Adipocyte (in vitro differentiated cells): ENCODE measurements around the gene EEF1AKMT3.
A peak's percentile ranks its signal among the peaks of the same experiment; 100 is the strongest.

Experiments
- DNase-seq: peaks from one replicate; pipeline ENCODE4 v3.0.0-alpha.2; 2015; ENCODE audit warnings: low read depth
- H3K27me3 ChIP-seq: replicated peaks from 2 replicates; pipeline ENCODE4 v1.7.0; 2013; ENCODE audit warnings: mild to moderate bottlenecking, low read length, moderate library complexity; ENCODE audit not compliant: control insufficient read depth, insufficient read depth
- H3K36me3 ChIP-seq: 2 replicates; pipeline ENCODE4 v1.7.0; 2013; ENCODE audit warnings: low read length, mild to moderate bottlenecking, moderate library complexity; ENCODE audit not compliant: control insufficient read depth, insufficient read depth, severe bottlenecking
- H3K4me1 ChIP-seq: 2 replicates; pipeline ENCODE4 v1.7.0; 2013; ENCODE audit warnings: mild to moderate bottlenecking, low read length, moderate library complexity; ENCODE audit not compliant: control insufficient read depth, insufficient read depth
- H3K4me3 ChIP-seq: 2 replicates; pipeline ENCODE4 v1.7.0; 2013; ENCODE audit warnings: mild to moderate bottlenecking, low read length, moderate library complexity
- H3K9ac ChIP-seq: 2 replicates; pipeline ENCODE4 v1.7.0; 2013; ENCODE audit warnings: mild to moderate bottlenecking, low read length, moderate library complexity
- H3K9me3 ChIP-seq: 2 replicates; pipeline ENCODE4 v1.7.0; 2013; ENCODE audit warnings: mild to moderate bottlenecking, low read length, moderate library complexity; ENCODE audit not compliant: control insufficient read depth

The EEF1AKMT3 gene

GRCh38 chr12:57772429-57773322 is at the start of gene EEF1AKMT3:
Gene EEF1AKMT3 (plus strand): TSS chr12:57772614. CDS start chr12:57772725, 111 bp downstream.
- H3K27me3 ChIP-seq: no peaks in the 10 kb centered on the region
- H3K9me3 ChIP-seq: no peaks in the 10 kb centered on the region
- H3K4me1 ChIP-seq: peaks cover 16% of the 10 kb centered on the region
- peaks cover 35% of the 10 kb centered on the region for H3K36me3 ChIP-seq
- peak; percentile 75 for DNase-seq
- peak within 1 kb of the TSS; percentile 94 for H3K9ac ChIP-seq
- peak within 1 kb of the TSS; percentile 95 for H3K4me3 ChIP-seq

- no peak for DNase-seq
- Histone ChIP-seq H3K9me3 (no peaks in the 10 kb centered on the region), H3K4me3 (no peak overlapping the region), H3K36me3 (peaks cover 38% of the 10 kb centered on the region), H3K4me1 (peaks cover 6% of the 10 kb centered on the region), H3K9ac (no peak overlapping the region), H3K27me3 (no peaks in the 10 kb centered on the region)
These were observed 49.4 kb upstream of the EEF1AKMT3 start for GRCh38 chr12:57722716-57723629.

GRCh38 chr12:57723630-57723962 is 48.8 kb upstream of the EEF1AKMT3 start:
- peaks cover 32% of the 10 kb centered on the region for H3K36me3 ChIP-seq
- H3K9ac ChIP-seq: no peak overlapping the region
- no peak overlapping the region for H3K4me3 ChIP-seq
- peaks cover 6% of the 10 kb centered on the region for H3K4me1 ChIP-seq
- H3K27me3 ChIP-seq: no peaks in the 10 kb centered on the region
- no peaks in the 10 kb centered on the region for H3K9me3 ChIP-seq
- DNase-seq: no peak

- peaks cover 6% of the 10 kb centered on the region for H3K4me1 ChIP-seq
- no peaks in the 10 kb centered on the region for H3K27me3 ChIP-seq
- DNase-seq: no peak
- no peak overlapping the region for H3K4me3 ChIP-seq
- H3K9ac ChIP-seq: no peak overlapping the region
- H3K9me3 ChIP-seq: no peaks in the 10 kb centered on the region
- H3K36me3 ChIP-seq: peaks cover 25% of the 10 kb centered on the region
These were observed 48.1 kb upstream of the EEF1AKMT3 start for GRCh38 chr12:57724003-57724935.

GRCh38 chr12:57724936-57725740 is 47.3 kb upstream of the EEF1AKMT3 start:
- Histone ChIP-seq H3K9me3 (no peaks in the 10 kb centered on the region), H3K4me3 (no peak overlapping the region), H3K27me3 (no peaks in the 10 kb centered on the region), H3K4me1 (peaks cover 6% of the 10 kb centered on the region), H3K36me3 (peaks cover 17% of the 10 kb centered on the region), H3K9ac (no peak overlapping the region)
- no peak for DNase-seq

GRCh38 chr12:57725851-57726150 is 46.6 kb upstream of the EEF1AKMT3 start:
- no peaks in the 10 kb centered on the region for H3K9me3 ChIP-seq
- peaks cover 5% of the 10 kb centered on the region for H3K27me3 ChIP-seq
- H3K4me1 ChIP-seq: peaks cover 6% of the 10 kb centered on the region
- H3K36me3 ChIP-seq: peaks cover 10% of the 10 kb centered on the region
- no peak for DNase-seq
- H3K9ac ChIP-seq: peak overlapping the region; percentile 90
- H3K4me3 ChIP-seq: peak overlapping the region; percentile 88

GRCh38 chr12:57726151-57726883 is 46.1 kb upstream of the EEF1AKMT3 start:
- Histone ChIP-seq H3K36me3 (peaks cover 5% of the 10 kb centered on the region), H3K9me3 (no peaks in the 10 kb centered on the region), H3K4me1 (peaks cover 6% of the 10 kb centered on the region), H3K4me3 (peak overlapping the region; percentile 88), H3K9ac (peak overlapping the region; percentile 90), H3K27me3 (peaks cover 11% of the 10 kb centered on the region)
- DNase-seq: peak; percentile 92

- DNase-seq: no peak
- no peaks in the 10 kb centered on the region for H3K9me3 ChIP-seq
- peak overlapping the region; percentile 88 for H3K4me3 ChIP-seq
- H3K27me3 ChIP-seq: peaks cover 16% of the 10 kb centered on the region
- H3K4me1 ChIP-seq: peaks cover 6% of the 10 kb centered on the region
- H3K9ac ChIP-seq: peak overlapping the region; percentile 90
- H3K36me3 ChIP-seq: no peaks in the 10 kb centered on the region
These were observed 45.3 kb upstream of the EEF1AKMT3 start for GRCh38 chr12:57726884-57727757.

- no peaks in the 10 kb centered on the region for H3K9me3 ChIP-seq
- H3K36me3 ChIP-seq: no peaks in the 10 kb centered on the region
- peaks cover 6% of the 10 kb centered on the region for H3K4me1 ChIP-seq
- H3K27me3 ChIP-seq: peaks cover 19% of the 10 kb centered on the region
- DNase-seq: no peak
- no peak overlapping the region for H3K4me3 ChIP-seq
- no peak overlapping the region for H3K9ac ChIP-seq
These were observed 44.5 kb upstream of the EEF1AKMT3 start for GRCh38 chr12:57727758-57728395.
